K562 (cell line): Measurements from ENCODE around the gene HEPHL1. TPM values are rescaled to one million over a fixed set of nuclear protein-coding genes. Genes with fewer than 3 reads are reported as not detected.
A peak's percentile ranks its signal among the peaks of the same experiment; 100 is the strongest.

Experiments
- CCNT2 ChIP-seq: IDR thresholded peaks from 2 replicates; pipeline ENCODE4 v1.6.1; 2011; ENCODE audit warnings: borderline replicate concordance, low read depth, mild to moderate bottlenecking, moderate library complexity, mixed read lengths, low read length; ENCODE audit not compliant: insufficient read length; ENCODE audit errors: extremely low read depth
- E2F8 ChIP-seq: fragments of 450-650 bp; IDR thresholded peaks from 2 replicates; pipeline ENCODE4 v1.7.1; 2018; ENCODE audit warnings: mild to moderate bottlenecking, low read depth; ENCODE audit not compliant: partially characterized antibody
- OTX1 ChIP-seq: fragments of 450-650 bp; formaldehyde crosslinking; IDR thresholded peaks from 2 replicates; pipeline ENCODE4 v1.4.0; 2022; ENCODE audit warnings: mild to moderate bottlenecking
- TEAD4 ChIP-seq, 2 experiments: sonication (generic) in 1 of 2; formaldehyde crosslinking in 1 of 2; IDR thresholded peaks; 2 replicates each; pipeline versions ENCODE4 v1.6.1 to v1.8.0; 2012 to 2022; ENCODE audit warnings: borderline replicate concordance in 1 of 2, inconsistent platforms in 1 of 2, low read length in 1 of 2, mild to moderate bottlenecking in 1 of 2, missing genetic modification reagents in 1 of 2
- U2AF1 ChIP-seq: fragments of 200-400 bp; formaldehyde crosslinking; optimal IDR thresholded peaks from 2 replicates; pipeline ENCODE3; 2017; ENCODE audit warnings: mild to moderate bottlenecking, low read depth, low read length, moderate library complexity
- UBTF ChIP-seq, 2 experiments: IDR thresholded peaks; 2 replicates each; pipeline ENCODE4 v1.6.1; 2012; ENCODE audit warnings: improper control_type of control experiment in 2 of 2, low read depth in 2 of 2, low read length in 2 of 2, borderline replicate concordance in 1 of 2
- YY1 ChIP-seq, 3 experiments: IDR thresholded peaks; 2 replicates each; pipeline ENCODE4 v1.6.1; 2011; ENCODE audit warnings: low read length in 2 of 3, mild to moderate bottlenecking in 2 of 3, moderate library complexity in 2 of 3, borderline replicate concordance in 1 of 3, control low read depth in 1 of 3, low read depth in 1 of 3; ENCODE audit not compliant: insufficient read depth in 3 of 3, insufficient replicate concordance in 2 of 3, control insufficient read depth in 1 of 3, insufficient read length in 1 of 3; ENCODE audit errors: extremely low read depth in 1 of 3
- ZBTB7A ChIP-seq: IDR thresholded peaks from 2 replicates; pipeline ENCODE4 v1.6.1; 2011; ENCODE audit warnings: low read depth, mild to moderate bottlenecking, low read length, moderate library complexity, borderline replicate concordance; ENCODE audit not compliant: control insufficient read depth
- ZNF79 ChIP-seq: fragments of 250-450 bp; sonication (Bioruptor Pico); IDR thresholded peaks from 2 replicates; pipeline ENCODE4 v1.4.0; 2020; ENCODE audit warnings: low read depth, mild to moderate bottlenecking, moderate library complexity
- ZZZ3 ChIP-seq: fragments of 450-650 bp; IDR thresholded peaks from 2 replicates; pipeline ENCODE4 v1.6.1; 2016; ENCODE audit warnings: antibody characterized with exemption, mild to moderate bottlenecking, moderate library complexity
- polyA plus RNA-seq, 8 experiments: library from polyadenylated mRNA; depleted of rRNA in 4 of 8; stranded (reverse) in 5 of 8; unstranded in 3 of 8; fragments of >200 nt; fragmentation: Nextera tagmentation in 2 of 8; fragmentation: Illumina TruSeq in 1 of 8; extraction: Ambion mirVana in 2 of 8; extraction: Trizol in 1 of 8; gene quantifications; 2 replicates each; pipeline versions ENCODE4 v1.2.1 to v1.2.3, GENCODE V29; 2011 to 2014; ENCODE audit warnings: inconsistent platforms in 1 of 8, missing spikeins in 1 of 8
- total RNA-seq, 7 experiments: library from RNA; depleted of rRNA in 6 of 7; stranded (reverse); fragments of >200 nt in 6 of 7; fragmentation: Illumina TruSeq in 2 of 7; extraction: Trizol in 2 of 7; gene quantifications; 2 replicates each; pipeline versions ENCODE4 v1.2.1 to v1.2.3, GENCODE V29; 2011 to 2021; ENCODE audit warnings: low replicate concordance in 1 of 7
- TF ChIP-seq, protein P1 (sequence below): fragments of 200-800 bp; sonication (Bioruptor generic); IDR thresholded peaks from 2 replicates; pipeline ENCODE4 v1.6.1; 2017; ENCODE audit warnings: missing genetic modification characterization, missing compliant biosample characterization
- TF ChIP-seq, protein P2 (sequence below), 2 experiments: fragments of 450-650 bp; IDR thresholded peaks; 2 replicates each; pipeline ENCODE4 v1.6.1; 2018; ENCODE audit warnings: mild to moderate bottlenecking in 2 of 2, low read depth in 1 of 2; ENCODE audit not compliant: partially characterized antibody in 2 of 2

Gene HEPHL1
- total and polyA plus RNA-seq, 9 of the 15 experiments (the other 6 are each of a cell fraction or from before 2014, with no cell fraction given) = 0.01 TPM; not detected in 8

- TF ChIP-seq, protein P1, sequence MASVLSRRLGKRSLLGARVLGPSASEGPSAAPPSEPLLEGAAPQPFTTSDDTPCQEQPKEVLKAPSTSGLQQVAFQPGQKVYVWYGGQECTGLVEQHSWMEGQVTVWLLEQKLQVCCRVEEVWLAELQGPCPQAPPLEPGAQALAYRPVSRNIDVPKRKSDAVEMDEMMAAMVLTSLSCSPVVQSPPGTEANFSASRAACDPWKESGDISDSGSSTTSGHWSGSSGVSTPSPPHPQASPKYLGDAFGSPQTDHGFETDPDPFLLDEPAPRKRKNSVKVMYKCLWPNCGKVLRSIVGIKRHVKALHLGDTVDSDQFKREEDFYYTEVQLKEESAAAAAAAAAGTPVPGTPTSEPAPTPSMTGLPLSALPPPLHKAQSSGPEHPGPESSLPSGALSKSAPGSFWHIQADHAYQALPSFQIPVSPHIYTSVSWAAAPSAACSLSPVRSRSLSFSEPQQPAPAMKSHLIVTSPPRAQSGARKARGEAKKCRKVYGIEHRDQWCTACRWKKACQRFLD (CRISPR knock-in tag) = peak; percentile 36; the same call in 1 of the 2 replicates
- TF ChIP-seq ZZZ3 = no peak
- peak in 2 of 3 experiments; percentile 41 to 65 for TF ChIP-seq YY1 (IDR thresholded peaks at IDR 0.05; ENCODE audit: borderline replicate concordance in 1 of 3, control insufficient read depth in 1 of 3, extremely low read depth in 1 of 3, insufficient read depth in 3 of 3, insufficient read length in 1 of 3, insufficient replicate concordance in 2 of 3, low read depth in 1 of 3, low read length in 2 of 3)
- peak; percentile 69 to 72; a peak in 3 of 4 replicates for TF ChIP-seq UBTF (IDR thresholded peaks at IDR 0.05; ENCODE audit: borderline replicate concordance in 1 of 2, low read depth in 2 of 2, low read length in 2 of 2)
- TF ChIP-seq E2F8 = no peak
- peak; percentile 25 for TF ChIP-seq CCNT2
- no peak for TF ChIP-seq OTX1 (CRISPR knock-in tag)
- TF ChIP-seq, protein P2, sequence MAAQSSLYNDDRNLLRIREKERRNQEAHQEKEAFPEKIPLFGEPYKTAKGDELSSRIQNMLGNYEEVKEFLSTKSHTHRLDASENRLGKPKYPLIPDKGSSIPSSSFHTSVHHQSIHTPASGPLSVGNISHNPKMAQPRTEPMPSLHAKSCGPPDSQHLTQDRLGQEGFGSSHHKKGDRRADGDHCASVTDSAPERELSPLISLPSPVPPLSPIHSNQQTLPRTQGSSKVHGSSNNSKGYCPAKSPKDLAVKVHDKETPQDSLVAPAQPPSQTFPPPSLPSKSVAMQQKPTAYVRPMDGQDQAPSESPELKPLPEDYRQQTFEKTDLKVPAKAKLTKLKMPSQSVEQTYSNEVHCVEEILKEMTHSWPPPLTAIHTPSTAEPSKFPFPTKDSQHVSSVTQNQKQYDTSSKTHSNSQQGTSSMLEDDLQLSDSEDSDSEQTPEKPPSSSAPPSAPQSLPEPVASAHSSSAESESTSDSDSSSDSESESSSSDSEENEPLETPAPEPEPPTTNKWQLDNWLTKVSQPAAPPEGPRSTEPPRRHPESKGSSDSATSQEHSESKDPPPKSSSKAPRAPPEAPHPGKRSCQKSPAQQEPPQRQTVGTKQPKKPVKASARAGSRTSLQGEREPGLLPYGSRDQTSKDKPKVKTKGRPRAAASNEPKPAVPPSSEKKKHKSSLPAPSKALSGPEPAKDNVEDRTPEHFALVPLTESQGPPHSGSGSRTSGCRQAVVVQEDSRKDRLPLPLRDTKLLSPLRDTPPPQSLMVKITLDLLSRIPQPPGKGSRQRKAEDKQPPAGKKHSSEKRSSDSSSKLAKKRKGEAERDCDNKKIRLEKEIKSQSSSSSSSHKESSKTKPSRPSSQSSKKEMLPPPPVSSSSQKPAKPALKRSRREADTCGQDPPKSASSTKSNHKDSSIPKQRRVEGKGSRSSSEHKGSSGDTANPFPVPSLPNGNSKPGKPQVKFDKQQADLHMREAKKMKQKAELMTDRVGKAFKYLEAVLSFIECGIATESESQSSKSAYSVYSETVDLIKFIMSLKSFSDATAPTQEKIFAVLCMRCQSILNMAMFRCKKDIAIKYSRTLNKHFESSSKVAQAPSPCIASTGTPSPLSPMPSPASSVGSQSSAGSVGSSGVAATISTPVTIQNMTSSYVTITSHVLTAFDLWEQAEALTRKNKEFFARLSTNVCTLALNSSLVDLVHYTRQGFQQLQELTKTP (IDR thresholded peaks at IDR 0.05; ENCODE audit: low read depth in 1 of 2, partially characterized antibody in 2 of 2) = no peak
- TF ChIP-seq U2AF1 = peak; percentile 68
- TF ChIP-seq ZBTB7A = peak; percentile 96; the same call in 1 of the 2 replicates
- peak; percentile 54 for TF ChIP-seq TEAD4 (IDR thresholded peaks at IDR 0.05; ENCODE audit: low read length)
- no peak for TF ChIP-seq TEAD4 (CRISPR knock-in tag; IDR thresholded peaks at IDR 0.05; ENCODE audit: borderline replicate concordance)
- TF ChIP-seq ZNF79 (CRISPR knock-in tag) = no peak
These were observed 107.8 kb downstream of the HEPHL1 start, which contains the start of gene PANX1 (continued) for GRCh38 chr11:94128746-94129511.
